Measurements from ENCODE around the gene ARFGEF3. TPM values are rescaled to one million over a fixed set of nuclear protein-coding genes. Genes with fewer than 3 reads are reported as not detected.

The ARFGEF3 gene
- total and polyA plus RNA-seq, 4 donors, result 0.06 to 0.33 (median 0.16) TPM

GRCh38 chr6:138222901-138223546 lies 61.3 kb downstream of the ARFGEF3 start (continued):
- TF ChIP-seq YY1 (IDR thresholded peaks at IDR 0.05) (no peak), SP1 (IDR thresholded peaks at IDR 0.05) (no peak)

DNA sequence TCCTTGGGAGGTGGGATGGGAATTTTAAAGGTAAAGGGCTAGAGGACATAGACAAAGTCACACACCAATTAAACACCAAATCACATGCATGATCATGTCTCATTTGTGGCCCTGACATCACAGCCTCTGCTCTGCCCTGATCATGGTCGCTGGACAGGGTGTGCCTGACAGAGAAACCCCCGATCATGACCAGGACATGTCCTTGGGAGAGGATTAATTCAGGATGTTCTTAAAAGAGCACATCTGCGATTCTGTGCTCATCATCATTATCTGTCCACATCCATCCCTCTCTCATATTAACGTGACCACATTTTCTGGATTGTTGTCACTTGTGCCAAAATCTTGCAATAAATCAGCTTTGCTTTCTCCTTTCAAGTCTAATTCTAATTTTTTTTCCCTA lies 64.2 kb downstream of the ARFGEF3 start:
- no peaks in the 10 kb centered on the region for H3K9me3 ChIP-seq (ENCODE audit: control insufficient read depth in 4 of 4, low read length in 3 of 4)
- peaks cover 0 to 4% (median 0%) of the 10 kb centered on the region in 4 donors for H3K4me1 ChIP-seq (ENCODE audit: control insufficient read depth in 4 of 4, insufficient read depth in 4 of 4, low read length in 3 of 4)
- no peak overlapping the region for H3K4me3 ChIP-seq (ENCODE audit: low read depth in 1 of 3, low read length in 3 of 3)
- no peak for DNase-seq (ENCODE audit: low spot score)
- H3K36me3 ChIP-seq (ENCODE audit: control insufficient read depth in 4 of 4, insufficient read depth in 3 of 4, low read depth in 1 of 4, low read length in 3 of 4), result no peaks in the 10 kb centered on the region
- no peak overlapping the region for H3K9ac ChIP-seq (ENCODE audit: low read depth in 1 of 2, low read length in 2 of 2)
- TF ChIP-seq, protein P1, sequence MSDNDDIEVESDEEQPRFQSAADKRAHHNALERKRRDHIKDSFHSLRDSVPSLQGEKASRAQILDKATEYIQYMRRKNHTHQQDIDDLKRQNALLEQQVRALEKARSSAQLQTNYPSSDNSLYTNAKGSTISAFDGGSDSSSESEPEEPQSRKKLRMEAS (IDR thresholded peaks at IDR 0.05), result no peak
- no peak for TF ChIP-seq TAF1 (conservative IDR thresholded peaks at IDR 0.05)
- no peak for TF ChIP-seq FOXA1 (IDR thresholded peaks at IDR 0.05)
- TF ChIP-seq SP1 (IDR thresholded peaks at IDR 0.05), result no peak
- TF ChIP-seq, protein P2, sequence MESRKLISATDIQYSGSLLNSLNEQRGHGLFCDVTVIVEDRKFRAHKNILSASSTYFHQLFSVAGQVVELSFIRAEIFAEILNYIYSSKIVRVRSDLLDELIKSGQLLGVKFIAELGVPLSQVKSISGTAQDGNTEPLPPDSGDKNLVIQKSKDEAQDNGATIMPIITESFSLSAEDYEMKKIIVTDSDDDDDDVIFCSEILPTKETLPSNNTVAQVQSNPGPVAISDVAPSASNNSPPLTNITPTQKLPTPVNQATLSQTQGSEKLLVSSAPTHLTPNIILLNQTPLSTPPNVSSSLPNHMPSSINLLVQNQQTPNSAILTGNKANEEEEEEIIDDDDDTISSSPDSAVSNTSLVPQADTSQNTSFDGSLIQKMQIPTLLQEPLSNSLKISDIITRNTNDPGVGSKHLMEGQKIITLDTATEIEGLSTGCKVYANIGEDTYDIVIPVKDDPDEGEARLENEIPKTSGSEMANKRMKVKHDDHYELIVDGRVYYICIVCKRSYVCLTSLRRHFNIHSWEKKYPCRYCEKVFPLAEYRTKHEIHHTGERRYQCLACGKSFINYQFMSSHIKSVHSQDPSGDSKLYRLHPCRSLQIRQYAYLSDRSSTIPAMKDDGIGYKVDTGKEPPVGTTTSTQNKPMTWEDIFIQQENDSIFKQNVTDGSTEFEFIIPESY (IDR thresholded peaks at IDR 0.05), result no peak
- TF ChIP-seq GABPA (IDR thresholded peaks at IDR 0.05 in 1 of 2, conservative IDR thresholded peaks at IDR 0.05 in 1 of 2), result no peak
- no peak for TF ChIP-seq YY1 (IDR thresholded peaks at IDR 0.05)
- TF ChIP-seq ATF3 (IDR thresholded peaks at IDR 0.05), result no peak
- no peak for TF ChIP-seq RXRA (IDR thresholded peaks at IDR 0.05)
- TF ChIP-seq REST (IDR thresholded peaks at IDR 0.05), result no peak
- no peak for TF ChIP-seq JUND (IDR thresholded peaks at IDR 0.05)
- no peak for TF ChIP-seq FOXA2 (IDR thresholded peaks at IDR 0.05)
- TF ChIP-seq HNF4G (IDR thresholded peaks at IDR 0.05), result no peak
- no peak for TF ChIP-seq EGR1 (IDR thresholded peaks at IDR 0.05; ENCODE audit: low read depth in 2 of 2)
- TF ChIP-seq HNF4A (conservative IDR thresholded peaks at IDR 0.05), result no peak
- no peak for TF ChIP-seq RAD21 (IDR thresholded peaks at IDR 0.05)
- no peak for TF ChIP-seq NR2F2 (IDR thresholded peaks at IDR 0.05)
- TF ChIP-seq, protein P3, sequence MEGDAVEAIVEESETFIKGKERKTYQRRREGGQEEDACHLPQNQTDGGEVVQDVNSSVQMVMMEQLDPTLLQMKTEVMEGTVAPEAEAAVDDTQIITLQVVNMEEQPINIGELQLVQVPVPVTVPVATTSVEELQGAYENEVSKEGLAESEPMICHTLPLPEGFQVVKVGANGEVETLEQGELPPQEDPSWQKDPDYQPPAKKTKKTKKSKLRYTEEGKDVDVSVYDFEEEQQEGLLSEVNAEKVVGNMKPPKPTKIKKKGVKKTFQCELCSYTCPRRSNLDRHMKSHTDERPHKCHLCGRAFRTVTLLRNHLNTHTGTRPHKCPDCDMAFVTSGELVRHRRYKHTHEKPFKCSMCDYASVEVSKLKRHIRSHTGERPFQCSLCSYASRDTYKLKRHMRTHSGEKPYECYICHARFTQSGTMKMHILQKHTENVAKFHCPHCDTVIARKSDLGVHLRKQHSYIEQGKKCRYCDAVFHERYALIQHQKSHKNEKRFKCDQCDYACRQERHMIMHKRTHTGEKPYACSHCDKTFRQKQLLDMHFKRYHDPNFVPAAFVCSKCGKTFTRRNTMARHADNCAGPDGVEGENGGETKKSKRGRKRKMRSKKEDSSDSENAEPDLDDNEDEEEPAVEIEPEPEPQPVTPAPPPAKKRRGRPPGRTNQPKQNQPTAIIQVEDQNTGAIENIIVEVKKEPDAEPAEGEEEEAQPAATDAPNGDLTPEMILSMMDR (IDR thresholded peaks at IDR 0.05; ENCODE audit: low read depth, low read length, missing input control), result no peak
- 90% methylated on average over 4 of the region's 4 CpGs for WGBS
- H3K27ac ChIP-seq (ENCODE audit: low read depth in 1 of 2, low read length in 2 of 2), result no peak overlapping the region
- no peaks in the 10 kb centered on the region for H3K27me3 ChIP-seq (ENCODE audit: control insufficient read depth in 4 of 4, insufficient read depth in 4 of 4, low read length in 3 of 4)
